ENCODE results near the gene HDLBP.

HDLBP gene

GRCh38 chr2:241214766-241215165 is 100.7 kb downstream of the HDLBP start:
- no peaks in the 10 kb centered on the region for H3K27me3 ChIP-seq (ENCODE audit: insufficient read depth, insufficient read length)
- H3K4me3 ChIP-seq (ENCODE audit: insufficient read length, low read depth): no peak overlapping the region
- no peak overlapping the region for H3K9ac ChIP-seq (ENCODE audit: insufficient read length, low read depth)
- no peak for DNase-seq (ENCODE audit: low read depth, low spot score)
- TF ChIP-seq ZNF274 (IDR thresholded peaks at IDR 0.05; ENCODE audit: low read depth, low read length) (no peak), YY1 (IDR thresholded peaks at IDR 0.05; ENCODE audit: insufficient read depth, insufficient read length) (no peak), SUZ12 (IDR thresholded peaks at IDR 0.05; ENCODE audit: extremely low read depth, insufficient read depth, insufficient read length) (no peak)
- H3K36me3 ChIP-seq (ENCODE audit: insufficient read depth, insufficient read length, low read length): no peaks in the 10 kb centered on the region
- H3K9me3 ChIP-seq (ENCODE audit: insufficient read depth, low read length): no peaks in the 10 kb centered on the region
- peaks cover 40% of the 10 kb centered on the region for H3K4me1 ChIP-seq (ENCODE audit: insufficient read depth, insufficient read length)

GRCh38 chr2:241214209-241214608 is 101.3 kb downstream of the HDLBP start:
- TF ChIP-seq SUZ12 (IDR thresholded peaks at IDR 0.05; ENCODE audit: extremely low read depth, insufficient read depth, insufficient read length): no peak
- TF ChIP-seq YY1 (IDR thresholded peaks at IDR 0.05; ENCODE audit: insufficient read depth, insufficient read length): no peak
- no peak for TF ChIP-seq ZNF274 (IDR thresholded peaks at IDR 0.05; ENCODE audit: low read depth, low read length)
- peaks cover 44% of the 10 kb centered on the region for H3K4me1 ChIP-seq (ENCODE audit: insufficient read depth, insufficient read length)
- no peak for DNase-seq (ENCODE audit: low read depth, low spot score)
- H3K27me3 ChIP-seq (ENCODE audit: insufficient read depth, insufficient read length): no peaks in the 10 kb centered on the region
- no peak overlapping the region for H3K9ac ChIP-seq (ENCODE audit: insufficient read length, low read depth)
- H3K4me3 ChIP-seq (ENCODE audit: insufficient read length, low read depth): no peak overlapping the region
- no peaks in the 10 kb centered on the region for H3K9me3 ChIP-seq (ENCODE audit: insufficient read depth, low read length)
- H3K36me3 ChIP-seq (ENCODE audit: insufficient read depth, insufficient read length, low read length): no peaks in the 10 kb centered on the region

GRCh38 chr2:241213567-241213966 is 101.9 kb downstream of the HDLBP start:
- Histone ChIP-seq H3K9ac (ENCODE audit: insufficient read length, low read depth) (no peak overlapping the region), H3K9me3 (ENCODE audit: insufficient read depth, low read length) (no peaks in the 10 kb centered on the region), H3K36me3 (ENCODE audit: insufficient read depth, insufficient read length, low read length) (no peaks in the 10 kb centered on the region), H3K4me1 (ENCODE audit: insufficient read depth, insufficient read length) (peaks cover 46% of the 10 kb centered on the region), H3K27me3 (ENCODE audit: insufficient read depth, insufficient read length) (no peaks in the 10 kb centered on the region), H3K4me3 (ENCODE audit: insufficient read length, low read depth) (no peak overlapping the region)
- TF ChIP-seq YY1 (IDR thresholded peaks at IDR 0.05; ENCODE audit: insufficient read depth, insufficient read length) (no peak), ZNF274 (IDR thresholded peaks at IDR 0.05; ENCODE audit: low read depth, low read length) (no peak)
- no peak for DNase-seq (ENCODE audit: low read depth, low spot score)

GRCh38 chr2:241213041-241213440 is 102.4 kb downstream of the HDLBP start:
- no peaks in the 10 kb centered on the region for H3K36me3 ChIP-seq (ENCODE audit: insufficient read depth, insufficient read length, low read length)
- H3K4me3 ChIP-seq (ENCODE audit: insufficient read length, low read depth): no peak overlapping the region
- H3K9ac ChIP-seq (ENCODE audit: insufficient read length, low read depth): no peak overlapping the region
- H3K27me3 ChIP-seq (ENCODE audit: insufficient read depth, insufficient read length): no peaks in the 10 kb centered on the region
- peaks cover 46% of the 10 kb centered on the region for H3K4me1 ChIP-seq (ENCODE audit: insufficient read depth, insufficient read length)
- no peak for DNase-seq (ENCODE audit: low read depth, low spot score)
- TF ChIP-seq ZNF274 (IDR thresholded peaks at IDR 0.05; ENCODE audit: low read depth, low read length) (no peak), SUZ12 (IDR thresholded peaks at IDR 0.05; ENCODE audit: extremely low read depth, insufficient read depth, insufficient read length) (no peak), YY1 (IDR thresholded peaks at IDR 0.05; ENCODE audit: insufficient read depth, insufficient read length) (no peak)
- H3K9me3 ChIP-seq (ENCODE audit: insufficient read depth, low read length): no peaks in the 10 kb centered on the region

GRCh38 chr2:241211276-241211675 is 104.2 kb downstream of the HDLBP start:
- Histone ChIP-seq H3K9me3 (ENCODE audit: insufficient read depth, low read length) (no peaks in the 10 kb centered on the region), H3K36me3 (ENCODE audit: insufficient read depth, insufficient read length, low read length) (no peaks in the 10 kb centered on the region), H3K4me3 (ENCODE audit: insufficient read length, low read depth) (no peak overlapping the region), H3K27me3 (ENCODE audit: insufficient read depth, insufficient read length) (no peaks in the 10 kb centered on the region), H3K9ac (ENCODE audit: insufficient read length, low read depth) (no peak overlapping the region), H3K4me1 (ENCODE audit: insufficient read depth, insufficient read length) (peaks cover 43% of the 10 kb centered on the region)
- TF ChIP-seq YY1 (IDR thresholded peaks at IDR 0.05; ENCODE audit: insufficient read depth, insufficient read length) (no peak), ZNF274 (IDR thresholded peaks at IDR 0.05; ENCODE audit: low read depth, low read length) (no peak), SUZ12 (IDR thresholded peaks at IDR 0.05; ENCODE audit: extremely low read depth, insufficient read depth, insufficient read length) (no peak)
- peak; percentile 59 for DNase-seq (ENCODE audit: low read depth, low spot score)

GRCh38 chr2:241209271-241209670 is 106.2 kb downstream of the HDLBP start:
- Histone ChIP-seq H3K4me1 (ENCODE audit: insufficient read depth, insufficient read length) (peaks cover 33% of the 10 kb centered on the region), H3K9me3 (ENCODE audit: insufficient read depth, low read length) (no peaks in the 10 kb centered on the region), H3K9ac (ENCODE audit: insufficient read length, low read depth) (no peak overlapping the region), H3K4me3 (ENCODE audit: insufficient read length, low read depth) (no peak overlapping the region), H3K27me3 (ENCODE audit: insufficient read depth, insufficient read length) (no peaks in the 10 kb centered on the region), H3K36me3 (ENCODE audit: insufficient read depth, insufficient read length, low read length) (no peaks in the 10 kb centered on the region)
- no peak for DNase-seq (ENCODE audit: low read depth, low spot score)
- TF ChIP-seq ZNF274 (IDR thresholded peaks at IDR 0.05; ENCODE audit: low read depth, low read length) (no peak), YY1 (IDR thresholded peaks at IDR 0.05; ENCODE audit: insufficient read depth, insufficient read length) (no peak), SUZ12 (IDR thresholded peaks at IDR 0.05; ENCODE audit: extremely low read depth, insufficient read depth, insufficient read length) (no peak)

- no peak for TF ChIP-seq ZNF274 (IDR thresholded peaks at IDR 0.05; ENCODE audit: low read depth, low read length)
- no peak for TF ChIP-seq YY1 (IDR thresholded peaks at IDR 0.05; ENCODE audit: insufficient read depth, insufficient read length)
- no peak for TF ChIP-seq SUZ12 (IDR thresholded peaks at IDR 0.05; ENCODE audit: extremely low read depth, insufficient read depth, insufficient read length)
- Histone ChIP-seq H3K9ac (ENCODE audit: insufficient read length, low read depth) (no peak overlapping the region), H3K4me1 (ENCODE audit: insufficient read depth, insufficient read length) (peaks cover 36% of the 10 kb centered on the region), H3K4me3 (ENCODE audit: insufficient read length, low read depth) (no peak overlapping the region), H3K36me3 (ENCODE audit: insufficient read depth, insufficient read length, low read length) (no peaks in the 10 kb centered on the region), H3K9me3 (ENCODE audit: insufficient read depth, low read length) (no peaks in the 10 kb centered on the region), H3K27me3 (ENCODE audit: insufficient read depth, insufficient read length) (no peaks in the 10 kb centered on the region)
- DNase-seq (ENCODE audit: low read depth, low spot score): no peak
These were observed 107.4 kb downstream of the HDLBP start for GRCh38 chr2:241208058-241208457.

GRCh38 chr2:241207641-241208040 is 107.8 kb downstream of the HDLBP start:
- Histone ChIP-seq H3K27me3 (ENCODE audit: insufficient read depth, insufficient read length) (no peaks in the 10 kb centered on the region), H3K9me3 (ENCODE audit: insufficient read depth, low read length) (no peaks in the 10 kb centered on the region), H3K9ac (ENCODE audit: insufficient read length, low read depth) (no peak overlapping the region), H3K36me3 (ENCODE audit: insufficient read depth, insufficient read length, low read length) (no peaks in the 10 kb centered on the region), H3K4me3 (ENCODE audit: insufficient read length, low read depth) (no peak overlapping the region), H3K4me1 (ENCODE audit: insufficient read depth, insufficient read length) (peaks cover 36% of the 10 kb centered on the region)
- no peak for DNase-seq (ENCODE audit: low read depth, low spot score)
- TF ChIP-seq SUZ12 (IDR thresholded peaks at IDR 0.05; ENCODE audit: extremely low read depth, insufficient read depth, insufficient read length) (no peak), ZNF274 (IDR thresholded peaks at IDR 0.05; ENCODE audit: low read depth, low read length) (no peak), YY1 (IDR thresholded peaks at IDR 0.05; ENCODE audit: insufficient read depth, insufficient read length) (no peak)
